A549 treated with AZD2906 at 1 μM for 4 hours (cell line): ENCODE data around the gene CXorf66. TPM values are rescaled to one million over a fixed set of nuclear protein-coding genes. Genes with fewer than 3 reads are reported as not detected.

Experiments
- total RNA-seq: library from RNA; stranded (reverse); fragments of 200-300 nt; extraction: Qiagen RNA extraction; gene quantifications from 5 replicates; pipeline ENCODE4 v1.2.3, GENCODE V29; 2022

The CXorf66 gene, protein sequence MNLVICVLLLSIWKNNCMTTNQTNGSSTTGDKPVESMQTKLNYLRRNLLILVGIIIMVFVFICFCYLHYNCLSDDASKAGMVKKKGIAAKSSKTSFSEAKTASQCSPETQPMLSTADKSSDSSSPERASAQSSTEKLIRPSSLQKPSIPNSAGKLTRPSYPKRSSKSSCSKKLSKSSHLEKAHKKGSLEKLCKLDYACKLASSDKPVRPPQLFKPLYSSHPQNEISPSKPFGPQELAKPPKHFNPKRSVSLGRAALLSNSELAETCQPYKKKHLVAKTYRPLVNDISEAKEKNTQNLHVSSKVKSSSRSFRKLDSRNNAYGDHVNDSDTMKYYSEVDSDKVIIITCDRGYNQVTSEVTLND
- not detected in 5 replicates for total RNA-seq

GRCh38 chrX:139965421-139965820 is at the start of gene CXorf66:
CXorf66 (minus strand) TSS chrX:139965521; CDS start chrX:139965496, 25 bp downstream.

GRCh38 chrX:139932901-139933796 is 32.2 kb downstream of the CXorf66 start, which contains the start of gene ATP11C:
ATP11C (minus strand) TSS chrX:139933053; CDS start chrX:139932042, 1,011 bp downstream.

Other genes starting within 250 kb of the CXorf66 start
- 7.3 to 15.3 TPM (median 10.9 TPM) in 5 replicates for gene ATP11C, start 32.5 kb downstream of the CXorf66 start, total RNA-seq